Measurements from ENCODE around the gene AGO3.
"Not testable (repeated sequence)": the region's sequence is repeated elsewhere in the genome, so short reads cannot be mapped to it uniquely, and the experiment has no call there.

Gene AGO3

DNA sequence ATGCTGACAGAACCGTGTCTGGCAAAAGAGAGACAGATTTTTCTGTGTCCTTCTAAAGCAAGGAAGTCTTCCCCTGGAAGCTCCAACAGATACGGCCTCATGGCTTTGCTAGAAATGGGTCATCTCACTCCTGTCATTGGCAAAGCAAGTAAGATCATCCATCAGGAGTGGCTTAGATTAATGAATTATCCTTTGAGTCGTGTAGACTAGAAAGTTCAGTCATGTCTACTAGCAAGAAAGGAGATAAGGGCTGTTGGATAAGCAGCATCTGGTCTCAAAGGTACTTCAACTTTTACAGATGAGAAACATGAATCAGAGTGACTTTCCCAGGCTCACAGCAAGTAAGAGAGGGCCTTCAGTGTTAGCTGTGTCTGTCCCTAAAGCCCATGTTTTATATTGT is 3.4 kb upstream of the AGO3 start:
- DNase-seq, result no peak

DNA sequence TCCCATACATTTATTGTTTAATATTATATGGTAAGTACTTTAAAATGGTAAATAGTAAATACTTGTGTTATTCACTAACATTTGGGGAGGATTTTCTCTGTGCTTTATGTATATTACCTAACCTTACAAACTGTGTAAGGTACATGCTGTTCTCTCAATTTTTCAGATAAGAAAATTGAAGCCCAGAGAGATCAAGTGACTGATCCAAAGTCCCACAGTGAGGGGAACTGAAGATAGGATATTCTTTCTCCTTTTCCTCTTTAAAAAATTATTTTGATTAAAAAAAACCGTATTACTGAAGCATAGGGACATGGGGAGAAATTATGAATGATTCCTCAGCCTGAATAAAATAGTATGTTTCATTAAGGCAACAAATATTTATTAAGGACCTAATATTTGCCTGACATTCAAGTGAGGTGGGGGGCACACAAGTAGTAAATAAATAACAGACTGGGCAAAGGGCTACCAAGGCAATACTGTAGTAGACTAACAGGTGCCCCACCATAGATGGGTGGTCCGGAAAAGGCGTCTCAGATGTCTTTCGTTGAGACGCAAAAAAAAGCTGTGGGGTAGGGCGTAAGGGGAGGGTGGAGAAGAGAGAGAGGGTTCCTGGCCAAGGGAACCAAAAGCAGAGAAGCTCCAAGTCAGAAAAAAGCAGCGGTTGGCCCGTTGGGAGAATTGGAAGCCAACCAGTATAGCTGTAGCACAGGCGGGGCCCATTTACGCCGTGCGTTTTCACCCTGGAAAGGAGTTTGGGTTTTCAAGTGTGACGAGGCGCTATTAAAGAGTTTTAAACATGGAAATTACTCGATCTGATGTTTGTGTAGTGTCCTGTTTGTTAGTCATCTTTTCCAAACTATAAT is 944 bp upstream of the AGO3 start:
- DNase-seq, result peak; percentile 33

DNA sequence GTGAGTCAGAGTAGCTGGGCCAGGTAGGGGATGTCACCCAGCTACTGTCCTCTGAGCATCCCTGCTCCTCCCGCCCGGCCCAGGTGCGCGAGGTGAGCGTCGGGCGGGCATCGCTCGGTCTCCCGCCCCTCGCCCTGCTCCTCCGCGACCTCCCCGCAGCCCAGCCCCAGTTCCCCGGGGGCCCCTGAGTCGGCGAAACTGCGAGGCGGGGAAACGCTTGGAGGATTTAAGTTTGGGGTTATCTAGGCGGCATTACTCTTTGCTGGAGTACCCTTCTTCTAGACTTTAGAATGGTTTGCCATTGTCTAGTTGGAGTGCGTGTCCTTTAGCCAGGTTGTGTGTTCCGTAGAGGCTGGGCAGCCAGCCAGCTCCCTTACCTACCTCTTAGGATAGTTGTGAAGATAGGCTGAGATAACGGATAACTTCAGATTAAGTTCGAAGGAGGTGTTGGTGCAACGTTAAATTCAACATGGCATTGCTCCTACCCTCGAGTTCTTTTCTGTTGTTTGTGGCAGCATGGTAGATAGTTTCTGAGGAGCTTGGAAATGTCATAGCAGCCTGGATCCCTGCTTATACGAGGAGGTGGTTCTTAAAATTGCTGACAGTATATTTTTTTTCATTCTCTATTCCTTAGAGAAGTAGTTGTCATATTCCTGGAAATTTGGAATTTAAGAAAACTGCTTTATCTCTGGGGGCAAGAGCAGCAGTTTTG is 697 bp downstream of the AGO3 start:
- peak; percentile 10 for DNase-seq

DNA sequence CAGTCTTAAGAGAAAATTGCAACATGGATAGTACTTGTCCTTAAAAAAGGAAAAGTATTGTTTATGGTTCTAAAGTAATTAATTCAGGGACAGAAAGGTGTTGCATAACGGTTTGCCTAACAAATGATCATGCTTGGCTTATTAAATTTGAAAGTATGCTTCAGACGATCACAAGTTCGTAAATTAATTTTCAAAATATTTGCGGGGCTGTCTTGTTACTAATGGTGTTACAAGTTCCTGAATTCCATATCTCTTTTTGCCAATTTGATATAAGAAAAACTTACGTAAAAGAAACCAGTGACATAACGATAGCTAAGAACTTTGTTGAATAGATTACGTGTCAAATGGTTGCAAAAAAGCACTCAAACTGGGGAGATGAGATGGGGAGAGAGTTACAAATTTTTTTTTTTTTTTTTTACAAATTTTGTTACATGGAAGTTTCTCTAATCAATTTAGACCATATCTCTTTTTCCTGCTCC is 1.3 kb downstream of the AGO3 start:
- DNase-seq, result no peak

DNA sequence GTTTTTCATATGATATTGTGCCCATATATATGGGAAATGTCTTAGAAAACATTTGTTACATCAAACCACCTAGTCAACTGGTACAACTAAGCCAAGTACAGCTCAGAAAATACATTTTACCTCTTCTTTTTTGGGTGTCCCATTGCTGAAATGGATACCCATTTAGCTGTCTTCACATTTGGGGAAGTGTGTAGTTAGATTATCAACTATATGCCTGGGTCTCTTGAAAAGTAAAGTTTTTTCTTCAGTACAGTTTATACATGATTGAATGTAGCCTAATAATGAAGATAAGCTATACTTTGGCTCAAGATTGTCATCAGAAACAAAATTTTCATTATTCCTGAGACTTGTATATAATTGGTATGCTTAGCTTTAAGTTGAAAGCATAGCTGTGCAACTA is 2.0 kb downstream of the AGO3 start:
- DNase-seq, result no peak

DNA sequence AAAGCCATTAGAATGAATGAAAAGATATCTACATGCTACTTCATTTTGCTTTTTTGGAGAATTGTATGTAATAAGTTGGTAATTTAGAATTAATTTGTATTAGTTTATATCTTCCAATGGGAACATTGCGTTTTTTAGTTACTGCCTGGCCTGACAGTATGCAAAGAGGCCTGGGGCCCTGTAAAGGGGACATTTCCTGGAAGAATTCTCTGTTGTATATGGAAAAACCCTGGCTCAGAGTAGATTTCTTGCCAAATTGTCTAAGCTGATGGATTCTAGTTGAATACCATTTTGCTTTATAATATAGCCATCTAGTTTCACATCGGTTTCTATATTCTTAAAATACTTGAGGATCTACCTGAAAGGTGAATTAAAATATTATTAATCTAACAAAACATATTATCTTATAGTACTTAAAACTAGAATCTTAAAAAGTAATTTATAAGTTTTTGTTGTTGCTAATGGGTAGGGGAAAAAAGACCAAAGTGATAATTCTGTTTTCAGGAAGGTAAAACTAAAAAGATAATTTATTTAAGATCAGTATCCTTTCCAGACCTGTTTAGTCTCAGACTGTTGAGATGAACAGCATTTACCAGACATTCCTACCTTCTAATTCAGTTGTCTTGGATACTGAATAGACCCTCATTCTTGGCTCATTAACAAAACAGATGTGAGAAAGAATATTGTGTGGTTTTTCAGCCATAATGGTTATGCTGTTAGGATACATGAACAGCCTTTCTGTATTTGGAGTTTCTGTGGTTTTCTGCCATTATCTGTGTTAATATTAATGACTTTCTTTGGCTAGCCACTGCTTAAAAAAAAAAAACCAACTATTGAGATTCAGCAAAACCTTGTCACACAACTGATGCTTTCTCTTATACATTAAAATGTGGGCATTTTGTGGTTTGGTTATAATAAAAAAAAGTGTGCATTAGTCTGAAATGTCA is 4.8 kb downstream of the AGO3 start:
- no peak for DNase-seq

DNA sequence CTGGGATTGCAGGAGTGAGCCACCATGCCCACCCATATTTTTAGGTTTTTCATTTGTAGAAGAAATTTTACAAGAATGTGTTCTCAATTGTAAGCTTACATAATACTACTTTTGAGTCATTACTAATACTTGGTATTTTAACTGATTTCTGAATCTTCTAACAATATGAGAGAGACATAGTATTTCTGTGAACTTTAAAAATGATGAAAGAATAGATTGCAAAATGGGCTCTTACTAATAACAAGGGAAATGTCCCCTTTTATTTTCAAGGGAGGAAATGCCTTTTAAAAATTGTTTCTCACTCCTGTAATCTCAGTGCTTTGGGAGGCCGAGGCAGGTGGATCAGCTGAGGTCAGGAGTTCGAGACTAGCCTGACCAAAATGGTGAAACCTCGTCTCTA is 5.9 kb downstream of the AGO3 start:
- DNase-seq, result no peak

DNA sequence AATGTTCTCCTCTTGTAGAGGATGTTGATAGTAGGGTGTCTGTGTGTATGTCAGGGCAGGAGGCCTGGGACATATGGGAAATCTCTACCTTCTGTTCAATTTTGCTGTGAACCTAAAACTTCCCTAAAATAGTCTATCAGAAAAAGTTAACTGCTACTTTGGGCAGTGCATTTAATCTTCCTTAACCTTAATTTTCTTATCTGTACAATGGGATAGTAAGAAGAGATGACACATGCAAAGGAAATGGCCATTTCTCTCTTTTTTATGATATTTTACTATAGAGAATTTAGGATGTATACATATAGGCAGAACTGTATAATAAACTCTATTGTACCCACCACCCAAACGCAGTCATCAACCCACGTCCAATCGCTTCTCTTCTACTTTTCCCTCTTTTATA is 8.6 kb downstream of the AGO3 start:
- no peak for DNase-seq

DNA sequence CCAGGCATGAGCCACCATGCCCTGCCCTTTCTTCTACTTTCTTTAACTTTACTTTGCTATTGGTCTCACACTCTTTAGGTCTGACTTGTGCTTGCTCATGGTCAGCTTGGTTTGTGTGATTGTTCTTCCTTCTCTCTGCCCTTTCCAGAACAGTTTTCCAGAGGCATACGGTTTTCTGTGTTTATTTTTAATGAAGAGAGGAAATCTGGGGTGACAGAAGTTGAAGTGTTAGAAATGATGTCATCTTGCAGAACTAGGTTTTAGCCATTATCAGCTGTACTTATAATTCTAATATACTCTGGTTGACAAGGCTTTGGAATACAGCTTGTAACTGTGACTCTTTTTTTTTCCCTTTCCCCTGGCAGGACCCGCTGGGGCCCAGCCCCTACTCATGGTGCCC is 14.4 kb downstream of the AGO3 start:
- no peak for DNase-seq

DNA sequence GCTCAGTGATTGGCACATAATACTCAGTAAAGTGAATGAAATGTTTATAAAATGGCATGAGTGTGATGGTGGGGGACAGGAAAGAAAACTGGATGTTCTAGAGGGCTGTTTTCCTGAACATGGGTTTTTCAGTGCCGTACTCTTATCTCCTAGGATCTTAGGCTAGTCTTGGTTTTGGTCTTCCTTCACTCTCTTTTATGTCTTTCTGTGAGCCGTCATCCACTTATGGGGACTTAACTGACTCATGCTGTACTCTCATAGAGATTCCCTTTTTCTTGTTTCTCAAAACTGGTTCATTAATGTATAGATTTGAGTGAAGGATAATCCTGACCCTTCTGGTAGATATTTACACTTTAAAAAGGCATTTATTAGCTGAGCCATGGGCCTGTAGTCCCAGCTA is 16.6 kb downstream of the AGO3 start:
- no peak for DNase-seq

DNA sequence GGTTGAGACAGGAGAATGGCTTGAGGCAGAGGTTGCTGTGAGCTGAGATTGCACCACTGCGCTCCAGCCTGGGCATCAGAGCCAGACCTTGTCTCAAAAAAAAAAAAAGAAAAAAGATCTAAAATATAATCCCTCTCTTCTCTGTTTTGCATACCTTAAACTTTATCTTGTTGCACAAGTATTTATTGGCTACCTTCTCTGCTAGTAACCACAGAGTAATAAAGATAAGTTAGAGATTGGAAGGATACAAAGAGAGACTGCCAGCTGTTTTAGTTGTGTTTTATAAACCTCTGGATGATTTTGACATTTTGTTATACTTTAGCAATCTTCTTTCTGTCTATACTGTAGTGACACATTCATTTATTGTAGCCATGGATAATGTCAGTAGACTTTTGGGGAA is 27.7 kb downstream of the AGO3 start:
- no peak for DNase-seq

DNA sequence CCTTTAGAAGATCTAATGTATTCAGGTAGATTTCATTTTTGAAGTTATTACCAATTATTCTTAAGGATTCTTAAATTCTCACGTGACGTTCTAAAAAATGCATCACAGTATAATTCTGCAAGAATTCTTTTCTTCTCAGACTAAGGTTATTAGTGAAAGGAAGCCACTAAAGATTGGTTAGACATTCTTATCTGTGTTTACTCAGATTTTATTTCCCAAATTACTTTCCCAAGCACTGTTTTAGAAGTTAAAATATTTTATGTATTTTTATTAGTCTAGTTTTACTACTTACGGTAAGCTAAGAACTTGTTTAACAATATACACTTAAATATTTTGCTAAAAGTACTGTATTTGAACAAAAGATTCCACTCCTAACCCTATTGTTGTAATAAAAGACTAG is 28.4 kb downstream of the AGO3 start:
- DNase-seq, result no peak

DNA sequence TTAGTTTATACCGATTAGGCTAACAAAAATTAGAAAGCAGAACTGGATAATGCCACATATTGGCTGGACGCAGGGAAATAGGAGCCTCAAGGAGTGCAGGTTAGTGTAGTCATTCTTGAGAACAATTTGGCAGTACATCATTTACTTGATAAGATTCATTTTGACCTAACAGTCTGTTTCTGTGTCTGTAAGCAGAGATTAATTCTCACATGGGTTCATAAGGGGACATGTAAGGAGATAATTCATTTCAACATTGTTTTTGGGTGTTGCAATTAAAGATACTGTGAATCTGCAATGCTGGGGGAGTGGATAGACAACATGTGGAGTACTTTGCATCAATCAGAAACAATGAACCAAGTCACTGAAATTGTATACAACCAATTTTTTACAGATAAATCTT is 32.0 kb downstream of the AGO3 start:
- no peak for DNase-seq

DNA sequence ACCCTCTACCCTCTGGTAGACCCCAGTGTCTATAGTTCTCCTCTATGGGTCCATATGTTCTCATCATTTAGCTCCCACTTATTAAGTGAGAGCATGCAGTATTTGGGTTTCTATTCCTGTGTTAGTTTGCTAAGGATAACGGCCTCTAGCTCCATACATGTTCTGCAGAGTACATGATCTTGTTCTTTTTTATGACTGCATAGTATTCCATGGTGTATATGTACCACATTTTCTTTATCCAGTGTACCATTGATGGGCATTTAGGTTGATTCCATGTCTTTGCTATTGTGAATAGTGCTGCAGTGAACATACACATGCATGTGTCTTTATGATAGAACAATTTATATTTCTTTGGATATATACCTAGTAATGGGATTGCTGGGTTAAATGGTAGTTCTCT is 33.4 kb downstream of the AGO3 start:
- DNase-seq, result not testable (repeated sequence)

DNA sequence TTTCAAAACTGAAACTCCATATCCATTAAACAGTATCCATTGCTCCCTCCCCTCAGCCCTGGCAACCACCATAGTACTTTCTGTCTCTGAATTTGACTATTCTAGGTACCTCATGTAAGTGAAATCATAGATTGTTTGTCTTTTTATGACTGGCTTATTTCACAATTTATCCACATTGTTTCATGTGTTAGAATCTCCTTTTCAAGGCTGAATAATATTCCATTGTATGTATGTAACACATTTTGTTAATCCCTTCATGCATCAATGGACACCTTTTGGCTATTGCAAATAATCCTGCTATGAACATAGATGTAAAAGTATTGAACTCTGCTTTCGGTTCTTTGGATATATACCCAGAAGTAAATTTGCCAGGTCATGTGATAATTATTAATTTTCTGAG is 37.5 kb downstream of the AGO3 start:
- DNase-seq, result no peak

DNA sequence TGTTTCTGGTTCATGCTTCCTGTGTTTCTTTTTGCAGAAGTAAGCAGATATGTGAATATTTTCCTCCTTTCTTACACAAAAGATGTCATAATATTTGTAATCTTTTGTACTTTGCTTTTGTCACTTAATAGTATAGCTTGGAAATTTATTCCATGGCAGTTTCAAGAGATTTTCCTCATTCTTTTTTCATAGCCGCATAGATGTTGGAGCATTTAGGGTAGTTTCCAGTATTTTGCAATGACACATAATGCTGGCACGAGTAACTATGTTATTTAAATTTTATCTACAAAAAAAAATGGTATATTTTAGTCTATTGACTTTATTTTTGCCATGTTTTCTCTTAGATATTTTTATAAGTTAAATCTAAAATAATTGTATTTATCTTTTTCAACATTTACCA is 40.7 kb downstream of the AGO3 start:
- no peak for DNase-seq

DNA sequence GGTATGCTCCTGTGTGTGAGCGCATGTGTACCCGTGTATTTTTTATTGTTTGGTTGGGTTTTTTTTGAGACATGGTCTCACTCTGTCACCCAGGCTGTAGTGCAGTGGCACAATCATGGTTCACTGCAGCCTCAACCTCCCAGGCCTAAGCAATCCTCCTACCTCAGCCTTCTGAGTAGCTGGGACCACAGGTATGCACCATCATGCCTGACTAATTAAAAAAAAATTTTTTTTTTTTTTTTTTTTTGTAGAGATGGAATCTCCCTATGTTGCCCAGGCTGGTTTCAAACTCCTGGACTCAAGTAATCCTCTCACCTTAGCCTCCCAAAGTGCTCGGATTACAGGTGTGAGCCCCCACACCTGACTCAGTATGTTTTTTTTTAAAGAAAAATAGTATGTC is 41.7 kb downstream of the AGO3 start:
- not testable (repeated sequence) for DNase-seq

DNA sequence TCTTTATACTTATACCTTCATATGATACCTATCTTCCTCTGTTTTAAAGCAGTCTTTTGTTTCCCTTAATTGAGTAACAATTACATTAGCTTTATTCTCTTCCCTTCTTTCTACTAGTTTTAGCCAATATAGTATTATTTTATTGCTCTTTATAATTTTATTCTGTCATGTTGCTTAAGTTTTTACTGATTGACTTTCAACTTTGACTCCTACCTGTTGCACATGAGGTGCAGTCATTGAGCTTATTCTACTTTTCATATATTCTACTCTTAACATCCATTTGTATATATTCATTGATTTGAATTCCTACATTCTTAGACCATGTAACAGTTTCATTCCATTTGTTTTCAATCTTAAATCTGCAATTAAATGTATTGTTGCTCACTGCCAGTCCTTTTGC is 49.2 kb downstream of the AGO3 start:
- no peak for DNase-seq

DNA sequence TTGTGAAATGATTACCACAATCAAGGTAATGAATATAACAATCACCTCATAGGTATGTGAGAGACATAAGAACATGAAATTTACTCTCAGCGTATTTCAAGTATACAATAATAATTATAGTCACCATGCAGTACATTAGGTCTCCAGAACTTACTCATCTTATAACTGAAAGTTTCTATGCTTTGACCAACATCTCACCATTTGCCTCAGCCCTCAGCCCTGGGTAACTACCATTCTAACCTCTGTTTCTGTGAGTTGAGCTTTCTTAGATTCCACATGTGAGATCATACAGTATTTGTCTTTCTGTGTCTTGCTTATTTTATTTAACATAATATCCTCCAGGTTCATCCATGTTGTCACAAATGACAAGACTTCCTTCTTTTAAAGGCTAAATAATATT is 57.3 kb downstream of the AGO3 start:
- DNase-seq, result no peak

DNA sequence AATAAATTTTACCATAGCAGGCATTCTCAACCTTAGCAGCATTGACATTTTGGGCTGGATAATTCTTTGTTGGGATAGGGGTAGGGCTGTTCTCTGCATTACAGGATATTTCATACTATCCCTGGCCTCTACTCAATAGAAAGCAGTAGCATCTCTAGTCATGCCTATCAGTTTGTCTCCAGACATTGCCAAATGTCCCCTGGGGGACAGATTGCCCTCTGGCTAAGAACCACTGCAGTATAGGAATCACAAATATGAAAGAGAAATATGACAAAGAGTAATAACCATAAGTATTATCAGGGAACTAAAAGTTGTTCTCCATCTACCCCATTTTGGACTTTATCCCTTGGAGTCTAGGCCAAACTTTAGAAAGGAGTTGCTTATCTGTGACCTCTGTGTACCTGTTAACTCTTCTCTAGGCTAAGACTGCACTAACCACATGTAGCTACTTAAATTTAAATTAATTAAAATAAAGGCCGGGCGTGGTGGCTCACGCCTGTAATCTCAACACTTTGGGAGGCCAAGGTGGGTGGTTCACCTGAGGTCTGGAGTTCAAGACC is 76.1 kb downstream of the AGO3 start:
- no peak for DNase-seq

DNA sequence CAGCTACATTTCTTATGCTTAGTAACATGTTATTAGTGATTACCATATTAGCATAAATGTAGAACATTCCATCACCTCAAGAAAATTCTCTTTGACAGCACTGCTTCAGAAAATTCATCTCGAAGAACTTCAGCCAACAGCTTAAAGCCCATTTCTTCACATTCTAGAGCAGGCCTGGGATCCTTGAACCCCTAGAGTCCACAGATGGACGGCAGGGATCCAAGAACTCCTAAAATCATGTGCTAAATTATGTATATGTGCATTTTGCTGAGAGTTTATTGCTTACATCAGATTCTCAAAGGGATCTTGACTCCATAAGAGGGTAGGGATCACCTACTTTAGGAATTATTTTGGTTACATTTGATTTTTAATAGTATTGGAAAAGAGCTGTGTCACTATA is 76.8 kb downstream of the AGO3 start:
- no peak for DNase-seq

DNA sequence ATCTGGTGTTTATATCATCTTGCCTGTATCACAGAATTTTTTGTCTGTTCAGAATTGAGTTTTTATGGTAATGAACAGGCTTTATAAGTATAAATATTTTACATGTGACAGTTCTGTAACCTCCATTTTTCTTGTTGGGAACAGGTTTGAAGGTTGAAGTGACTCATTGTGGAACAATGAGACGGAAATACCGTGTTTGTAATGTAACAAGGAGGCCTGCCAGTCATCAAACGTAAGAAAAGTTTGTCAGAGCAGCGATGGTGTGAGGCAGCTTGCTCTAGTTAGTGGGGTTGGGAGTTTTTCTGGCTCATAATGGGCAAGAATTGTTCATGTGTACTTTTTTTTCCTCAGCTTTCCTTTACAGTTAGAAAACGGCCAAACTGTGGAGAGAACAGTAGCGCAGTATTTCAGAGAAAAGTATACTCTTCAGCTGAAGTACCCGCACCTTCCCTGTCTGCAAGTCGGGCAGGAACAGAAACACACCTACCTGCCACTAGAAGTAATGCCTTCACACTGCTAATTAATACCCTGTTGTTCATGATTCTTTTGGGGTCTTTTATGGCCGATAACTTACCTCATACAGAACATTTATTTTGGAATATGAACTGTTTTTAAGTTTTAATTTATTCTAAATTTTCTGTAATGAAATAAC is 77.8 kb downstream of the AGO3 start:
- DNase-seq, result no peak
